ENCODE measurements around the gene GALNT2. TPM values are rescaled to one million over a fixed set of nuclear protein-coding genes. Genes with fewer than 3 reads are reported as not detected.

GALNT2 gene
- total and polyA plus RNA-seq, 9 of the 15 experiments (the other 6 are each of a cell fraction or from before 2014, with no cell fraction given) = 1.6 to 106 (median 51.9) TPM

DNA sequence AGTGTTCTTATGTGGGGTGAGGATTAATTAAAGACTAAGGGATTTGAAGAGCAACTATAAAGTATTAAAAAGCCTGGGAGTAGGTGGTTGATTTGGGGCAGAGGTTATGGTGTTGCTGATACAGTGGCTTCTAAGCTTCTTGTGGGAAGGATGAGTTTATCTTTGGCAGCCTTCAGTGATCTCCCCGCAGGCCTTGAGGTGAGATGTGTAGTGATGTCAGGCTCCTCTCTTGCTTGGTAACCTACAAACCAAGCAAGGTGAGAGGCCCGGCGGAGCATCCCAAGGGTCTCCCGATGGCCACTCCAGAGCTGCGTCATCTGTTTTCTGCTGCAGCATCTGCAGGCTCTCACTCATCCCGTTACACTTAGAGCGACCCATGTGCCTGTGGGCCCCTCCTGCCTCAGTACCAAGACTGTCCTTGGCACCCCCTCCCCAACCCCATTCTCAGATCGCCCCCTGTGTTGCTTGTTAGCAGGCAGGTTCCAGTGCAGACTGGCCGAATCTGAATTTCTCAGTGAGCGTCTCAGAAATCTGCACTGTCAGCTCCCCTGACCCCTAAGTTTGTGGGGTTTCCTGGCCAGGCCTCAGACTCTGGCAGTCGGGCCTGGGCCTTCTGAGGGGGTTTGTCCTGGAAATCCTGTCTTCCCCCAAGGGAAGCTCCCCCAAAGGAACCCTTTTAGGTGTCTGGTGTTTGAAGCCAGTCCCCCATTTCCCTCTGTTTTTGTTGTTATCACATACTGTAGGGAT lies 77.9 kb downstream of the GALNT2 start (continued):
- TF ChIP-seq, protein P1, sequence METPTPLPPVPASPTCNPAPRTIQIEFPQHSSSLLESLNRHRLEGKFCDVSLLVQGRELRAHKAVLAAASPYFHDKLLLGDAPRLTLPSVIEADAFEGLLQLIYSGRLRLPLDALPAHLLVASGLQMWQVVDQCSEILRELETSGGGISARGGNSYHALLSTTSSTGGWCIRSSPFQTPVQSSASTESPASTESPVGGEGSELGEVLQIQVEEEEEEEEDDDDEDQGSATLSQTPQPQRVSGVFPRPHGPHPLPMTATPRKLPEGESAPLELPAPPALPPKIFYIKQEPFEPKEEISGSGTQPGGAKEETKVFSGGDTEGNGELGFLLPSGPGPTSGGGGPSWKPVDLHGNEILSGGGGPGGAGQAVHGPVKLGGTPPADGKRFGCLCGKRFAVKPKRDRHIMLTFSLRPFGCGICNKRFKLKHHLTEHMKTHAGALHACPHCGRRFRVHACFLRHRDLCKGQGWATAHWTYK (CRISPR knock-in tag; IDR thresholded peaks at IDR 0.05) = 0 out of 2 replicates have a peak, but pooled peaks have one; percentile 24
- TF ChIP-seq POLR2A (conservative IDR thresholded peaks at IDR 0.05) (no peak), HMGN3 (IDR thresholded peaks at IDR 0.05; ENCODE audit: borderline replicate concordance, extremely low read depth, insufficient read length, low read depth, low read length) (no peak), MIER1 (IDR thresholded peaks at IDR 0.05; ENCODE audit: low read depth) (no peak), HOXB6 (CRISPR knock-in tag; IDR thresholded peaks at IDR 0.05; ENCODE audit: borderline replicate concordance) (no peak), HDAC1 (IDR thresholded peaks at IDR 0.05) (0 out of 4 replicates have a peak, but pooled peaks of 1 of the 2 experiments have one; percentile 22), ADNP (tag; IDR thresholded peaks at IDR 0.05) (no peak), ATF7 (IDR thresholded peaks at IDR 0.05) (no peak), KDM2B (CRISPR knock-in tag; IDR thresholded peaks at IDR 0.05) (no peak), TBL1XR1 (IDR thresholded peaks at IDR 0.05; ENCODE audit: low read length in 2 of 2) (no peak), CBFA2T3 (IDR thresholded peaks at IDR 0.05) (peak; percentile 75), KLF13 (tag; IDR thresholded peaks at IDR 0.05; ENCODE audit: borderline replicate concordance, low read depth) (no peak), ZBTB26 (CRISPR knock-in tag; IDR thresholded peaks at IDR 0.05) (no peak), ARID1B (IDR thresholded peaks at IDR 0.05) (peak; percentile 52; the same call in 1 of the 2 replicates), ILF3 (IDR thresholded peaks at IDR 0.05; ENCODE audit: borderline replicate concordance) (no peak), C11orf30 (IDR thresholded peaks at IDR 0.05; ENCODE audit: low read depth) (peak; percentile 87)
- TF ChIP-seq, protein P2, sequence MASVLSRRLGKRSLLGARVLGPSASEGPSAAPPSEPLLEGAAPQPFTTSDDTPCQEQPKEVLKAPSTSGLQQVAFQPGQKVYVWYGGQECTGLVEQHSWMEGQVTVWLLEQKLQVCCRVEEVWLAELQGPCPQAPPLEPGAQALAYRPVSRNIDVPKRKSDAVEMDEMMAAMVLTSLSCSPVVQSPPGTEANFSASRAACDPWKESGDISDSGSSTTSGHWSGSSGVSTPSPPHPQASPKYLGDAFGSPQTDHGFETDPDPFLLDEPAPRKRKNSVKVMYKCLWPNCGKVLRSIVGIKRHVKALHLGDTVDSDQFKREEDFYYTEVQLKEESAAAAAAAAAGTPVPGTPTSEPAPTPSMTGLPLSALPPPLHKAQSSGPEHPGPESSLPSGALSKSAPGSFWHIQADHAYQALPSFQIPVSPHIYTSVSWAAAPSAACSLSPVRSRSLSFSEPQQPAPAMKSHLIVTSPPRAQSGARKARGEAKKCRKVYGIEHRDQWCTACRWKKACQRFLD (CRISPR knock-in tag; IDR thresholded peaks at IDR 0.05) = 0 out of 2 replicates have a peak, but pooled peaks have one; percentile 28
- TF ChIP-seq, protein P3, sequence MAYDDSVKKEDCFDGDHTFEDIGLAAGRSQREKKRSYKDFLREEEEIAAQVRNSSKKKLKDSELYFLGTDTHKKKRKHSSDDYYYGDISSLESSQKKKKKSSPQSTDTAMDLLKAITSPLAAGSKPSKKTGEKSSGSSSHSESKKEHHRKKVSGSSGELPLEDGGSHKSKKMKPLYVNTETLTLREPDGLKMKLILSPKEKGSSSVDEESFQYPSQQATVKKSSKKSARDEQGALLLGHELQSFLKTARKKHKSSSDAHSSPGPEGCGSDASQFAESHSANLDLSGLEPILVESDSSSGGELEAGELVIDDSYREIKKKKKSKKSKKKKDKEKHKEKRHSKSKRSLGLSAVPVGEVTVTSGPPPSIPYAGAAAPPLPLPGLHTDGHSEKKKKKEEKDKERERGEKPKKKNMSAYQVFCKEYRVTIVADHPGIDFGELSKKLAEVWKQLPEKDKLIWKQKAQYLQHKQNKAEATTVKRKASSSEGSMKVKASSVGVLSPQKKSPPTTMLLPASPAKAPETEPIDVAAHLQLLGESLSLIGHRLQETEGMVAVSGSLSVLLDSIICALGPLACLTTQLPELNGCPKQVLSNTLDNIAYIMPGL (CRISPR knock-in tag; IDR thresholded peaks at IDR 0.05) = no peak
- TF ChIP-seq, protein P4, sequence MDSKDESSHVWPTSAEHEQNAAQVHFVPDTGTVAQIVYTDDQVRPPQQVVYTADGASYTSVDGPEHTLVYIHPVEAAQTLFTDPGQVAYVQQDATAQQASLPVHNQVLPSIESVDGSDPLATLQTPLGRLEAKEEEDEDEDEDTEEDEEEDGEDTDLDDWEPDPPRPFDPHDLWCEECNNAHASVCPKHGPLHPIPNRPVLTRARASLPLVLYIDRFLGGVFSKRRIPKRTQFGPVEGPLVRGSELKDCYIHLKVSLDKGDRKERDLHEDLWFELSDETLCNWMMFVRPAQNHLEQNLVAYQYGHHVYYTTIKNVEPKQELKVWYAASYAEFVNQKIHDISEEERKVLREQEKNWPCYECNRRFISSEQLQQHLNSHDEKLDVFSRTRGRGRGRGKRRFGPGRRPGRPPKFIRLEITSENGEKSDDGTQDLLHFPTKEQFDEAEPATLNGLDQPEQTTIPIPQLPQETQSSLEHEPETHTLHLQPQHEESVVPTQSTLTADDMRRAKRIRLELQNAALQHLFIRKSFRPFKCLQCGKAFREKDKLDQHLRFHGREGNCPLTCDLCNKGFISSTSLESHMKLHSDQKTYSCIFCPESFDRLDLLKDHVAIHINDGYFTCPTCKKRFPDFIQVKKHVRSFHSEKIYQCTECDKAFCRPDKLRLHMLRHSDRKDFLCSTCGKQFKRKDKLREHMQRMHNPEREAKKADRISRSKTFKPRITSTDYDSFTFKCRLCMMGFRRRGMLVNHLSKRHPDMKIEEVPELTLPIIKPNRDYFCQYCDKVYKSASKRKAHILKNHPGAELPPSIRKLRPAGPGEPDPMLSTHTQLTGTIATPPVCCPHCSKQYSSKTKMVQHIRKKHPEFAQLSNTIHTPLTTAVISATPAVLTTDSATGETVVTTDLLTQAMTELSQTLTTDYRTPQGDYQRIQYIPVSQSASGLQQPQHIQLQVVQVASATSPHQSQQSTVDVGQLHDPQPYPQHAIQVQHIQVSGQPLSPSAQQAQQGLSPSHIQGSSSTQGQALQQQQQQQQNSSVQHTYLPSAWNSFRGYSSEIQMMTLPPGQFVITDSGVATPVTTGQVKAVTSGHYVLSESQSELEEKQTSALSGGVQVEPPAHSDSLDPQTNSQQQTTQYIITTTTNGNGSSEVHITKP (IDR thresholded peaks at IDR 0.05; ENCODE audit: partially characterized antibody) = no peak

All from K562 (cell line).